Coronary artery (tissue), 2 donors: ENCODE data around the gene PRDM2.

Source experiments
- DNase-seq: peaks from one replicate; pipeline ENCODE4 v3.0.0-alpha.2; 2017; ENCODE audit warnings: low spot score
- H3K27ac ChIP-seq, 2 donors: fragments of 200-600 bp; sonication (generic); one replicate each; pipeline ENCODE4 v1.5.1; 2016 to 2019
- H3K4me3 ChIP-seq: fragments of 200-600 bp; sonication (generic); 2 replicates; pipeline ENCODE4 v1.5.1; 2016; ENCODE audit warnings: mild to moderate bottlenecking, moderate library complexity
- CTCF ChIP-seq: fragments of 200-600 bp; sonication (generic); IDR thresholded peaks from one replicate; pipeline ENCODE4 v1.5.1; 2019; ENCODE audit warnings: antibody characterized with exemption

PRDM2 gene

GRCh38 chr1:13826009-13826408 lies 126.0 kb downstream of the PRDM2 start:
- Histone ChIP-seq H3K4me3 (no peak overlapping the region), H3K27ac (no peak overlapping the region)
- TF ChIP-seq CTCF: no peak
- no peak for DNase-seq

DNA sequence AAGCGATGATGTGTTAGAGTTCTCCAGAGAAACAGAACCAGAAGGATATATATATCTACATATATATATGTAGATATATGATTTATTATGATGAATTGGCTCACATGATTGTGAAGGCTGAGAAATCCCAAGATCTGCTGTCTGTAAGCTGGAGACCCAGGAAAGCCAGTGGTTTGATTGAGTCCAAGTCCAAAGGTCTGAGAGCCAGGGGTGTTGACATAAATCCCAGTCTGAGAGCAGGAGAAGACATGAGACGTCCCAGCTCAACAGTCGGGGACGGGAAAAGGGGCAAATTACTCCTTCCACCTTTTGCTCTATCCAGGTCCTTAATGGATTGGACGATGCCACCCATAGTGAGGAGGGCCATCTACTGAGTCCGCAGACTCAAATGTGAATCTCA lies 126.6 kb downstream of the PRDM2 start:
- H3K4me3 ChIP-seq: no peak overlapping the region
- no peak overlapping the region for H3K27ac ChIP-seq
- DNase-seq: no peak
- TF ChIP-seq CTCF: no peak

- no peak for DNase-seq
- Histone ChIP-seq H3K4me3 (no peak overlapping the region), H3K27ac (no peak overlapping the region)
- no peak for TF ChIP-seq CTCF
Measured at GRCh38 chr1:13828454-13829151, 128.6 kb downstream of the PRDM2 start.

GRCh38 chr1:13829152-13829769 lies 129.3 kb downstream of the PRDM2 start:
- TF ChIP-seq CTCF: no peak
- DNase-seq: no peak
- Histone ChIP-seq H3K27ac (no peak overlapping the region), H3K4me3 (no peak overlapping the region)

DNA sequence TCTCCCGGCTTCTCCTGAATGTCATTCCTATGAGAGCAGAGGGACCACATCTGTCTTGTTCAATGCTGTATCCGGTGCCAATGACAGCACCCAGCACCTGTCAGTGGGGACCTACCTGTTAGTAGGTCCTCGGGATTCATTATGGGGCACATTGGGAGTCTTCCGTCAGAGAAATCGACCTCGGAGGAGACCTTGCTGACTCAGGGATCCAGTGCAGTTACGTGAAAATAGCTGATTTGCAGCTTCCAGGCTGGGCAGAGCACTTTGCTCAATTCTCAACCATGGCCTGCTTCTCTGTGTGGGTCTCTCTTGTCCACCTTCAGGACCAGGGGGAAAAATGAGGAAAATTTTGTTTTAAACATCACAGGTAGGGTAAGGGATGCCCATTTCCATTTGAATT lies 130.2 kb downstream of the PRDM2 start:
- H3K4me3 ChIP-seq: no peak overlapping the region
- TF ChIP-seq CTCF: no peak
- no peak overlapping the region for H3K27ac ChIP-seq
- no peak for DNase-seq

DNA sequence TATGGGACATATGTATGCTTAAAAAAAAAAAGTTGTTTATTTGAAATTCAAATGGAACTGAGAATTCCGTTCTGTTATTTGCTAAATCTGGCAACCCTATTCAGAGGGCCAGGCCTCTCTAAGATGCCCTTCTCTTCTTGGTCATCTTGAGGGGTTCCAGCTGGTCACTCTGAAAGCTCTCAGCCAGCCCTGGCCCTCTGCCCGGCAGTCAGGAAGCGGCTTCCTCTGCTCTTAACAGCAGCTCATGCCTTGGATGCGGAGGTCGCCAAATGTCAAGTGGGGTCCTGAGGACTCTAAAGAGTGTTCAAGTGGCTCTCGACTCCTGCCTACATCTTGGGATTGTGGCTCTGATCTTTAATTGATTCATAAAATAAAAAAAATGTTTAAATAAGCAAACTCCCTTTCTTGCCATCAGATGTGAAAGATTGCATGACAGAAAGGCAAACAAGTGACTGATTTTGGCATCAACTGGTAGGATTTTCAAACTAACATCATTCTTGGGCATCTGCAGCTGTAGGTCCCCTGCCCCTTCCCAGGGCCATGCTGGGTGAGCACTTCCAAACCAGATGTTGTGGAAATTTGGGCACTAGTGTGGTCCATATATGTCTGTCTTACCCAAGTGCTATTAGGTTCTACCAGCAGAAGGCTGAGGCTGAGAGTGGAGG lies 130.8 kb downstream of the PRDM2 start:
- DNase-seq: no peak
- H3K4me3 ChIP-seq: no peak overlapping the region
- H3K27ac ChIP-seq: no peak overlapping the region
- TF ChIP-seq CTCF: no peak

GRCh38 chr1:13832100-13832499 lies 132.1 kb downstream of the PRDM2 start:
- Histone ChIP-seq H3K4me3 (no peak overlapping the region), H3K27ac (no peak overlapping the region)
- no peak for DNase-seq
- no peak for TF ChIP-seq CTCF
